Stimulated activated CD4-positive, alpha-beta T cell treated with anti-CD3 and anti-CD28 coated beads, TNF-alpha, amount 100 ng/mL, for 1 hour (primary cell): ENCODE data around the gene NKIRAS2.
A peak's percentile ranks its signal among the peaks of the same experiment; 100 is the strongest.
"Not testable (repeated sequence)": the region's sequence is repeated elsewhere in the genome, so short reads cannot be mapped to it uniquely, and the experiment has no call there.

ENCODE experiments used
- DNase-seq, 3 donors: peaks; one replicate each; pipeline ENCODE4 v3.0.0-alpha.2; 2020; ENCODE audit warnings: low read depth in 3 of 3, low spot score in 1 of 3

NKIRAS2 gene

DNA sequence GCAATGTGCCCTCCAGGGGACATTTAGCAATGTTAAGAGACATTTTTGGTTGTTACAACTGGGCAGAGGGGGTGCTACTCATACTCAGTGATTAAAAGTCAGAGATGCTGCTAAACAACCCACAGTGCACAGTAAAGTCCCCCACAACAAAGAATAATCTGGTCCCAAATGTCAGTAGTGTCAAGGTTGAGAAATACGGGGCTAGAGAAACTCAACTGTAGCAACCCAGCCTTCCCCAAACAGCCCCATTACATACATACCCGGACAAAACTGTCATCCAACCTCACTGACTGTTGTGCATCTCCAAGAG is 23.1 kb upstream of the NKIRAS2 start:
- no peak for DNase-seq

DNA sequence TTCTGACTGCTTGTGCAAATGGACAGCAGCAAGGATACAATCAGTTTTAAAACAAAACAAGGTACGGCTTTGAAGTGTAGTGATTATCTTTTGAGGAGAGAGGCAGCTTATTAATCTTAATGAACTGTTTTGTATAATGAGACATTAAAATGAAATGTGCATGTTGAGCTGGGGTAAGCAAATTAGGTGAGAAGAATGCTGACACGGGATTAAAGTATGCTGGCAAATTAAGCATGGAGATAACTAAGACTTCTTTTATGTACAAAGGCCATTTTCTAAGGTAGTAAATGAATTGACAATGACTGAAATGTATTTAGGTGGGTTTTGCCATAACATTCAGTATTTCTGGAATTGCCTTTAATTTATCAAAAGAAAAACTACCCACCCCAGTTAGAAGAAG is 21.4 kb upstream of the NKIRAS2 start:
- DNase-seq = no peak

DNA sequence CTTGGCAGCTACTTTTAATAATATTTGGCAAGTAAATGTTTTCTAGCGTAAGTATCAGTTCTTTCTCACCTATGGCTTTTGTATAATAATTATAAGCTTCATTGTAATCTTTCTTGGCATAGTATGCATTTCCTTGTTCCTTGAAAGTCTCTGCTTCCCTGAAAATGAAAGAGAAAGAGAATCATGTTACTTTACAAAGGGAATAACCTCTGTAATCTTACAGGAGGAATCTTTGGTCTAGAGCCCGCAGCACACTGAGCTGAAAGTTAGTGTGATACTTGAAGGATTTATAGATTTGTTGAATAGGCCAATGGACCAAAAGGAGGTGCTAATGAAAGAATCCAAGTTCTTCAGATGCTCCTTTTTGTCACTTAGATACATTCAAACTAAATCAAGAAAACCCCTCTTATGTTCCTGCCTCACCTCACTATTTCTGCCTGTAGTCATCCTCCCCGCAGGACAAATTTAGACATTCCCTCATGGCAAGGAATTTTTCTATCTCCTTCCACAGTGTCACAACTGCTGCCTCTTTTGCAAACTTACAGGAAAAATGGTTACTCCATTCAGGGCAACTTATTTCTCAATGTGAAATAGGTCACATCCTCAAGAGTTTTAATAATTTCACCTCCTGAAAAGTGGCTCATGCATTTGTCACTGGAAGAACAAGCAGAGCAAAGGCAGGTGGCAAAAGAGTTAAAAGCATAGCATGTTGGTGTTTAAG is 19.3 kb upstream of the NKIRAS2 start:
- no peak for DNase-seq

DNA sequence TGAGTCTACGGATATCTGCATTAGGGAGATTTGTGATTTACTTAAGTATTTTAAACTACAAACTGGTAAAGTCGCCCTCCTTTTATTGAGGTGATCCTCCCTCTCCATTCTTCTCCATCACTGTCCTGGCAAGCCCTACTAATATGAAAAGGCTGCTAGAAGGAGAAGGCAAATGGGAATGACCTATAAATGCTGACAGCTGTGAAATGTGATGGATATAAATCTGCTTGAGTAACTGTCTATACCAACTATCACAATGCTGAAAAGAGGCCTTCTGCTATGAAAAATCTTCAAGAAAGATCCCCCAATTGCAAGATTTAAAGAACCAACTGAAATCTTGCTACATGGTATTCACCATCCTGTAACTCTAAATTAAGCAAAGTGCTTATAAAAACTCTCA is 18.2 kb upstream of the NKIRAS2 start:
- no peak for DNase-seq

DNA sequence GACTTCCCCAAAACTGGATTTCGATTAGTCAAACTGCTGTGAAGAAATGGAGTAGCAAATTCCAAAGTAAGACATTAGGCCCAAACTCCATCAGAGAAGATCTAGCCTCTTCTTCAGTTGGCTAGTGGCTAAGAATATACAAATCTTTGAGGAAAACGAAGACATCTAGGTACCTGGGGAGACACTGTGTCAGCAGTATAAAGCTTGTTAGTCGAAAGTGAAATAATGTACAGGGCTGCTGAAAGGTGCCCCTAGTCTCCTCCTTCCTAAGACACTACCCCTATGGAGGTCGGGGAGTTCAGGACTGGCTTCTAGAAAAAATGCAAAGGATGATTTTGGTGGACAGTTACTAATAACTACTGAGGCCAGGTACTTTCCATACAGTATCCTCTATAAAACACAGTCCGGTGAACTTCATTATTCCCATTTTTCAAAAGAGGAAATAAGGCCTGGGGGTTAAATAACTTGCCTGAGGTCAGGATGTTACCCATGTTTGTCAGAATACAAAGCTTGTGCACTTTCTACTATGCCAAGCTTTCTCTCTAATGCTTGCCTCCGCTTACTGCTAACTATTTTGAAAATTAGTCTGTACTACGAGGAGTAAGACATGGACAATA is 17.6 kb upstream of the NKIRAS2 start:
- no peak for DNase-seq

DNA sequence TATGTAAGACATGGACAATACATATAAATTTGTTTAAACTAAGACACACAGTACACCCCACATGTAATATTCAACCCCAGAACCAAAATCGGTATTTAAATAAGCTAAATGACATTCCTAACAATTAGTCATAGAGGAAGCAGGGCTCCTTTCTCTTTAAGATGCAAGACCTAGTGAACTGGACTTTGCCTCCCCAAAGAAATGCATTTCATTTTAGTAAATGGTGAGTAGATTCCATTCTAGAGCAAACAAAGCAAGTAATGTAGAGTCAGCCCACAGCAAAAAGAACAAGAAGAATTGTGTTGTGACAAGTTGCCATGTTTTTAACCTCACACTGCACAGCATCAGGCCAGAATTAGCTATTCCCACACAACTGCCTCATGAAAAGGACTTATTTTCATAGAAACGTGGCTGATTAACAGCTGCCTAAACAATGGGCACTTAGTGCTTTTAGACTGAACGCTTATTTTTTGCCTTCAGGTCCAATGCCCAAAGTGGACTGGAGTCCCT is 17.0 kb upstream of the NKIRAS2 start:
- DNase-seq = no peak

DNA sequence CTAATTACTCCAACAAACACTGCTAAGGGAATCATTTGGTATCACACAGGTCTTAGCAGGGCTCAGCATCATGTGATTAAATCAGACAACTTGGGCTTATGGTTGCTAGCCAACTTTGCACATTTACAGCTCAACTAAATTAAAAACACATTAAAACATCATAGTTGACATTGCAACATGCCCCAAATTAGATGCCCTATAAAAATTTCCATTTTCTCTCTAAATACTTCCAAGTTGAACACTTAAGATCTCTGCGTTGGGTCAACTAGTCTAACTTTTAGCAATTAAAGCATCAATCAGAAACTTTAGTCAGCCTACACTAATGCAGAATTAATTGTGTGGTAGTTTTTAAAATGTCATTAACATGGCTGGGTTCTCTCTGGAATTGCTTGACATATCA is 14.7 kb upstream of the NKIRAS2 start:
- DNase-seq = no peak

DNA sequence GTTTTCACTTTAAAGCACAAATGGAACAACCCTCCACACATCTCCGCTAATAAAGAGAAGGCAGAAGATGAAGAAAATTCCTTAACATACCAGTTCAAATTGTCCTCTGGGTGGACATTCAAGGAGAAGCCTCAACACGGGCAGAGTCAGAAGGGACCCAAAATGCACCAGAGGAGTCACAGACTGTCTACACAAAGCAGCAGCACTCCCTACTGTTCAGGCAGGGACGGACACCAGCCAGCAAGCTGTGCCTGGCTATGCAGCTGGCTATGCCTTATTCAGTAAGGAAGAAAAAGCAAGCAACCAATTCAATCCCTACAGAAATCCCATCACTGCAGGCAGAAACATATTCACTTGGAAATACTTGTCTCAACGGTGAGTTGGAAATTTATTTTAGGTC is 10.7 kb upstream of the NKIRAS2 start:
- DNase-seq = no peak

DNA sequence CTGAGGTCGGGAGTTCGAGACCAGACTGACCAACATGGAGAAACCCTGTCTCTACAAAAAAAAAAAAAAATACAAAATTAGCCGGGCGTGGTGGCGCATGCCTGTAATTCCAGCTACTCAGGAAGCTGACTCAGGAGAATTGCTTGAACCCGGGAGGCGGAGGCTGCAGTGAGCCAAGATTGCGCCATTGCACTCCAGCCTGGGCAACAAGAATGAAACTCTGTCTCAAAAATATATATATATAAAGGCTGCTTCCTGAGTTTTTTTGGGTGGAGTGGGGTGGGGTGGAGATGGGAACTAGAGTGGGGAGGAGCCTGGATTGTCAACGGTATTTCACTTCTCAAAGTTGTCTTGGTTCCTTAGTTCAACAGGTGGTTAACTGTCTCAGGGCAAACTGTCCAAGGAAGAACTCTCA is 9.6 kb upstream of the NKIRAS2 start:
- not testable (repeated sequence) for DNase-seq

DNA sequence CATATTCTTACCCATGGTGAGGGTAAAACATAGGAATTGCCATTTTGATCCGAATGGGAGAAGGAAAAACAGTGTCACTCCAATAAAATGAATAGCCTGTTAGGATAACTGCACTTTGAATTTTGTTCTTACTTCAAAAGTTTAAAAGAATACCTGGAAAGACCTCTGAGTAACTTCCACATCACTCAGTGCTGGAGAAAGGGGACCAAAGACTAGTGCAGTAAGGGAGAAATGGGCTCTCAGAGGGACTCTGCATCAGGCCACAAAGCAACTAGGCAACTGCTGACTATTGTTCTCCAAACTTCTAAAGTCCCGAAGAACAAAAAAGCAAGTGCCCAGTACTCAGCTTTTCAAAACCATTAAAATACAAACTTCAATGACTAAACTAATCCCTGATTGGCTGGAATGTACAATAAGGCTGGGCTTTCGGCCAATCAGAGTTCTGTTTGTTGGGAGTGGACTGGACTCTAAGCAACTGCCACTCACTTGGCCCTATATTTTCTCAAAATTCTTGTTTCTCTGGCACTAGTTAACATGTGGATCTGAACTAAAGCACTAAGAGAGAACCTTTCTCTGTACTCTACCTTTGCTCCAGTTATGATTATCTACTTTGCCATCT is 8.9 kb upstream of the NKIRAS2 start:
- DNase-seq = no peak

DNA sequence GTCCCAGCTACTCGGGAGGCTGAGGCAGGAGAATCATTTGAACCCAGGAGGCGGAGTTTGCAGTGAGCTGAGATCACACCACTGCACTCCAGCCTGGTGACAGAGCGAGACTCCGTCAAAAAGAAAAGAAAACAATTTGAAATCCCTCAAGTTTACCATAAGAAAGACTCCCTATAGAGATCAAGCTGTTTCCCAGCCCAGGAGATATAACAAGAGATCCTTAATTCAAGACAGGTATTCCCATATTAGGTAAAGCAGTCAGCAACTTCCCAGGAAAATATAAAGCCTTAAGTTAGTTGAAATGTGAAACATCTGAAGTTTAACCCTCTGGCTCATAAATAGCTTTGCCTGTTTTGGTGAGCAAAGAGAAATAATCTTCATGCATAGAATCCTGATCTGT is 7.5 kb upstream of the NKIRAS2 start:
- DNase-seq = not testable (repeated sequence)

DNA sequence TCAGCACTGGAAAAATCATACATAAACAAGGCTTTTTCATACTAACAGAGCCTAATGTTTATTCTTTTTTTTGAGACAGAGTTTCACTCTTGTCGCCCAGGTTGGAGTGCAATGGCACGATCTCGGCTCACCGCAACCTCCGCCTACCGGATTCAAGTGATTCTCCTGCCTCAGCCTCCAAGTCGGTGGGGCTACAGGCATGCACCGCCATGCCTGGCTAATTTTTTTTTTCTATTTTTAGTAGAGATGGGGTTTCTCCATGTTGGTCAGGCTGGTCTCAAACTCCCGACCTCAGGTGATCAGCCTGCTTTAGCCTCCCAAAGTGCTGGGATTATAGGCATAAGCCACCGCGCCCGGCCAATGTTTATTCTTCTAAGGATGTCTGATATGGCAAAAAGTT is 6.2 kb upstream of the NKIRAS2 start:
- not testable (repeated sequence) for DNase-seq

DNA sequence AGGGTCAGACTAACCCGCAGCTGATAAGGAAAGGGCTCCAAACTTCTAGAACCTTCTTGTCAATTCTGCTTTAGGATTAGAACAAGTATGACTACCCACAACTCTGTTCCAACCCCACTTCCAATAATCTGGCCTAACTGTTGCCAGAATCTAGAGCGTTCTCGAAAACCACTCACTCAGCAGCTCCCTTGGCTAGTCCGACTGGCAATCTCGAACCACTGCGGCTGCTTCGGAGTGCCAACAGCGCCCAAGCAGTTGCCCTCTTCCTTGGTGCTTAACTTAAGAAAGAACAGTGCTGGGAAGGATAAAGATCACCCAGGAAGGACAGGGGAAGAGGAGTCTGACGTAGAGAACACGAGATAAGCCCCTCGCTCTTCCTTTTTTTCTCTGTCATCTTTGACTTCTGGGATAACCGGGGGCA is 3.5 kb upstream of the NKIRAS2 start:
- no peak for DNase-seq

DNA sequence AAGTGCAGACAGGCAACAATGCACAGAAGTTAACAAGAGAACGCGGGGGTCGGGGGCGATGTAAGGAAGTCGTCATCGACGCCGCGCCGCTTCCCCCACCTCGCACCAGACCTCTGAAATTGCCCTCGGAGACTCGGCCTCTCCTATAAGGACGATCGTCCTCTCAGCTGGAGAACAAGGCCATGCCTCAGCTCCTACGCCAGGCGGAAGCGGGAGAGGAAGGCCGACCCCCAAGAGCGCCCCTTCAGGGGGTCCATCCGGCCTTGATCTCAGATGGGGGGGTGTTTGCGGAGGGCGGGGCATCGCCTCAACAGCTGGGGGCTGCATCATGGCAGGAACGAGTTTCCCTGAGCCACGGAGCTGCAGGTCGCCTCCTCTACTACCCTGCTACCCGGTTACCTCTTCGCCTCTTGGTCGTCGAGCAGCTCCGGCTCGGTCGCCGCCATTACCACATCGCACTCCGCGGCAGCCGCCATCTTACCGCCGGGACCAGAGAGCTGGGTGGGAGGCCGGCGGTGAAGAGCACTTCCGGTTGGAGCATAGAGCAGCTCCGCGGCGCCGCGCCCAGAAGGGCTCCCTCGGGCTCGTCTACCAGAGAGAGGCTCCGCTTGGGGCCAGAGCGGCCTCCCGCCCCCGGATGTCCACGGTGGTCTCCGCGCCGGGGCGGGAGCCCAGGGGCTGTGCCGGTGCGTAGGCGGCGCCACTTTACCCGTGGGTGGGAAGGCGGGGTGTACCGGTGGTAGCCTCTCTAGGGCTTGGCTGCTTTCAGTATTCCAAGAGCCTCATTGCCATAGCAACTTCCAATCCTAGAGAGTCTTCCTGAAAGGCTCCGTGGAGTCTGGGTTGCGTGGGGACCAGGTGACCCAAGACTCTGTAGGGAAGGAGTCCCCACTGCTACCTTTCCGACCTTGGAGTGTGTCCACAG is 2.7 kb upstream of the NKIRAS2 start, which contains the start of gene DNAJC7:
Gene DNAJC7, minus strand, starts transcription at position 499 of the 925 bp plus-strand sequence. Its CDS starts 23 bp downstream, at position 476.
- peak; percentile 64 to 76 (median 75) for DNase-seq

DNA sequence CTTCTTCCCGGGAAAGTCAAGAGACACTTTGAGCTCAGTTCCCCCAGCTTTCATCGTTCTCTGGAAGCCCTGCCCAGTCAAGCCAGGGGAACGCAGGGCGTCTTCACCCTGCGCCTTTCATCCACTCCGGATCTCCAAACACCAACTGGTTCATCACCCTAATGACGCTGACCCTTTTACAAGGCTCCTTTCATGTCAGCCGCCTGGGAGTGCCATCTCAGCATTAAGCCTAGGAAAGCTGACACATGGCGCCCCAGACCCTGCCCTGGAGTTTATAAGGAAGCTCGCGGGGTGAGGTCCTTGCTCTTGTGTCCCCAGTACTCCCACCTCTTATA is 2.1 kb upstream of the NKIRAS2 start:
- DNase-seq = peak in 1 of 3 donors; percentile 25

DNA sequence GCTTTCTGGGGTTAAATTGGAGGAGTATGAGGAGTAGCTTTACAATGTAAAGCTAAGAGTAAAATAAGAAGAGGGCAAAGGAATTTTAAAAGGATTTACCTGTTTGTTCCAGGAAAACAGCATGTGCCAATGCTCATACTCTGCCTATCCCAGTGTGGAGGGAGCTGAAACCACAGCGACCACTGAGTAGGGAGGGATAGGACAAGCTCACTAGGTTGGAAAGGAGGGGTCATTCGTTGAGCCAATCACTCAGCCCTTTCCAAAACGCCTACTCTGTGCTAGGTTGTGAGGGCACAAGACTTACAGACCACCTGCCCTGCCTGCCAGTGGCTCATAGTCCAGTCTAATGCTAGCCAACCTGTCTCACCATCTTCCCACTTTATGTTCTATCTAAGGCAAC is 1.6 kb upstream of the NKIRAS2 start:
- DNase-seq = no peak

DNA sequence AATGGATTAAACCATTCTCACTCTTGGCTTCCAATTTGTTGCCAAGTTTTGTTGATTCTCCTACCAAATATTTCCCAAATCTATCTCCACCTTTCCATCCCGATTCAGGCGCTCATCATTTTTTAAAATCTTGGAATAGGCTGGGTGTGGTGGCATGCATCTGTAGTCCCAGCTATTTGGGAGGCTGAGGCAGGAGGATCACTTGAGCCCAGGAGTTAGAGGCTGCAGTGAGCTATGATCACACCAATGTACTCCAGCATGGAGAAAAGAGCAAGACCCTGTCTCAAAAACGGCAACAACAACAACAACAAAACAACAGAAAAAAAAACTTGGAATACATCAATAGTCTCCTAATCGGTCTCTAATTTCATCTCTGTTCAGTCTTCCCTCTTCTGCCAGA is 902 bp upstream of the NKIRAS2 start:
- no peak for DNase-seq

DNA sequence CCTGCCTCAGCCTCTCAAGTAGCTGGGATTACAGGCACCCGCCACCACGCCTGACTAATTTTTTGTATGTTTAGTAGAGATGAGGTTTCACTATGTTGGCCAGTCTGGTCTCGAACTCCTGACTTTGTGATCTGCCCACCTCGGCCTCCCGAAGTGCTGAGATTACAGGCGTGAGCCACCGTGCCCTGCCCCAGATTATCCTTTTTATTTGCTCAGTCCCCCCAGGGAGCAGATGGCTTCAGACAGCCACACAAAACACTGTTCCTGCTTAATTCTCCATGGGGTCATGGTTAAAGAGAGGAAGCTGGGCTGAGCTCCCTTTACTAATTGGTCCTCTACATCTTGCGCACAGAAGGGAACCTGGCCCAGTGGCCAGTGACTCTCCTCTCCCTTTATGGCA is 955 bp downstream of the NKIRAS2 start:
- not testable (repeated sequence) for DNase-seq

DNA sequence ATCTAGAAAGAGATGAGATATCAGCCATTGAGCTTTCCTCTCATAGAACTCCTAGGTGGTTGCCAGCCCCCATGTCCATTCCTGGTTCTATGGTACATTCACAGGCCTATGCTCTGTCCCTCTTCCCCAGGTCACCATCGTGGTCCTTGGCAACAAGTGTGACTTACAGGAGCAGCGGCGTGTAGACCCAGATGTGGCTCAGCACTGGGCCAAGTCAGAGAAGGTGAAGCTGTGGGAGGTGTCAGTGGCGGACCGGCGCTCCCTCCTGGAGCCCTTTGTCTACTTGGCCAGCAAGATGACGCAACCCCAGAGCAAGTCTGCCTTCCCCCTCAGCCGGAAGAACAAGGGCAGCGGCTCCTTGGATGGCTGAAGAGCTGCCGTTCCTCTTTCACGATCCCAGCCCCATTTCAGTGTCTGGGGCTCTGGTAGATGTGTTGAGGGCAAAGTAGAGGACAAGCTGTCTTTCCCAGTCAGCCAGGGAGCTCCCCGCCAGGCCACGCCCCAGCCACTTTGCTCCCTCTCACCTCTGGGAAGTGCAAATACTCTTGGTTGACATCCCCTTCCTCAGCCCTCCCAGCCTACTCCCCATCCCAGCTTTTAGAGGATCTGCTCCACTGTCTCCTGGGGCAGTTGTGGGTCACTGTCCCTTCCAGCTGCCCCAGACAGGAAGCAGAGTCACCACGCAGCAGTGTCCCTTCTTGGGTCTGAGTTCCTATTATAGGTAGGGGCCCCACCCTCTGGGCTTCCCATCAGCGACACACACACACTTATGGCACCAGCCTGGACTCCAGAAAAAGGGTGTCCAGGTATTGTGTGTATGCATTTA is 3.8 kb downstream of the NKIRAS2 start:
- DNase-seq = no peak

DNA sequence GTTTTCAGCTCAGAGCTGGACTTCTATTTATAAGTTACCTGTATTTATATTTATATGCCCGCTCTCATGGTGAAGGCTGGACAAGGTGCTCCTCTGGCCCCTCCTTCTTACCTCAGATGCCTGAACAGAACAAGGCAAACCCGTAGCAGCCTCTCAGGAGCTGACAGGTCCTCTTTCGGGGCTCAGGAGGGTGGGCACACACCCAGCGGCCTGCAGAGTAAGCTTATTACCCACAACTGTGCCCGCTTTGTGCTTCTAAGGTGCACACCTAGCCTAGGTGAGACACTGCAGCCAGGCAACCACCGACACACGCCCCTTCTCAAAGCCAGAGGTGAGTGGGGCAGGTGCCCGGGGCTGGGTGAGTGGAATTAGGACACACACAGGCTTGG is 5.3 kb downstream of the NKIRAS2 start:
- no peak for DNase-seq

DNA sequence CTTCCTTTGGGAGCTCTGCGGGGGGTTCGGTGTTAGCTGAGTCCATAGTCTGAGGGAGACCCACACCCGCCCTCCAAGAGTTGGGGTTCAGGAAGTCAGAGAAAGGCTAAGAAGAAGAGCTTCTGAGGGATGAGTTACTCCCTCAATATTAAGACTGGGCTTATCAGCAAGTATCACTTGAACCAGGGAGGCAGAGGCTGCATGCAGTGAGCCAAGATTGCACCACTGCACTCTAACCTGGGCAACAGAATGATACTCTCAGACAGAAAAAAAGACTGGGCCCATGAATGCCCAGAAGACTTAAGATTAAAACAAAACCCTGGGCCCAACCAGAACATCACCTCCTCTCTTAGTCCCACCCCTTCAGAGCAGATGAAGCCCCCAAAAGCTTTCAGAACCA is 6.0 kb downstream of the NKIRAS2 start:
- DNase-seq = no peak
